Measurements from ENCODE around the gene CRTC3. TPM values are rescaled to one million over a fixed set of nuclear protein-coding genes. Genes with fewer than 3 reads are reported as not detected.

CRTC3 gene
- total and polyA plus RNA-seq, 2 of the 4 experiments (the other 2 are of a cell fraction): 4.7 to 14.8 TPM

GRCh38 chr15:90598031-90598577 is 68.4 kb downstream of the CRTC3 start:
- DNase-seq (no peak), ATAC-seq (ENCODE audit: low read depth) (peak; percentile 52; the same call in 1 of the 2 replicates)
- Histone ChIP-seq H2AFZ (replicated peaks; ENCODE audit: low read length, poor library complexity) (peak overlapping the region; percentile 34), H2BK5ac (ENCODE audit: low read depth, low read length, poor library complexity, severe bottlenecking) (peak overlapping the region; percentile 35), H2BK120ac (ENCODE audit: low read depth, low read length) (no peak overlapping the region), H3K4me3 (ENCODE audit: insufficient read depth, low read depth, low read length) (no peak overlapping the region), H3K4me2 (ENCODE audit: low read depth, low read length) (no peak overlapping the region), H3K56ac (ENCODE audit: extremely low read depth, insufficient read depth, low read length) (no peak overlapping the region), H3K9ac (ENCODE audit: low read depth, low read length) (no peak overlapping the region), H4K5ac (ENCODE audit: low read depth, low read length) (peak overlapping the region; percentile 82), H3K36me3 (ENCODE audit: control insufficient read depth, insufficient read depth, low read length) (peaks cover 28% of the 10 kb centered on the region), H2AK9ac (replicated peaks; ENCODE audit: low read depth, low read length, poor library complexity) (no peak overlapping the region), H4K8ac (ENCODE audit: low read depth in 2 of 2, low read length in 2 of 2) (peak overlapping the region in 1 of 2 experiments; percentile 35; a peak in 1 of 4 replicates), H2BK15ac (ENCODE audit: low read depth, low read length) (no peak overlapping the region), H4K91ac (ENCODE audit: insufficient read depth, low read depth, low read length) (no peak overlapping the region; the same call in 1 of the 2 replicates), H2AK5ac (ENCODE audit: low read depth, low read length) (no peak overlapping the region), H3K14ac (replicated peaks; ENCODE audit: low read depth, low read length) (0 out of 2 replicates have a peak overlapping the region, but pooled peaks have one; percentile 24), H3K27me3 (ENCODE audit: control insufficient read depth, insufficient read depth, low read length) (no peaks in the 10 kb centered on the region), H3K27ac (ENCODE audit: insufficient read depth, low read length) (no peak overlapping the region), H4K20me1 (ENCODE audit: insufficient read depth, low read length) (no peaks in the 10 kb centered on the region), H3K18ac (ENCODE audit: low read depth, low read length) (0 out of 2 replicates have a peak overlapping the region, but pooled peaks have one; percentile 55), H3K9me1 (ENCODE audit: insufficient read depth, low read length) (peaks cover 18% of the 10 kb centered on the region), H2BK20ac (ENCODE audit: low read depth, low read length) (no peak overlapping the region), H3K23ac (ENCODE audit: low read depth, low read length) (peak overlapping the region; percentile 60; the same call in 1 of the 2 replicates), H3K4ac (ENCODE audit: low read depth, low read length) (peak overlapping the region; percentile 15; the same call in 1 of the 2 replicates), H3K9me3 (ENCODE audit: control insufficient read depth, insufficient read depth, low read length) (no peaks in the 10 kb centered on the region), H3K79me1 (ENCODE audit: low read depth in 1 of 2, low read length in 2 of 2) (peaks cover 33 to 53% of the 10 kb centered on the region in 2 experiments), H3K4me1 (ENCODE audit: control insufficient read depth, insufficient read depth, low read length) (peaks cover 20% of the 10 kb centered on the region)
- in situ Hi-C loops (cut with MboI; ENCODE audit: low sequenced_read_pairs): no loop called here
- 100% methylated on average over 3 of the region's 7 CpGs; no CpG with 5 or more reads in 1 of the 2 experiments for WGBS, 2 experiments (ENCODE audit: extremely low coverage in 2 of 2, insufficient read length in 1 of 2)
- CTCF ChIA-PET: no interaction called here
- dilution Hi-C loops (cut with HindIII; ENCODE audit: low sequenced_read_pairs, unreplicated experiment): no loop called here
- TF ChIP-seq CTCF (conservative IDR thresholded peaks at IDR 0.05; ENCODE audit: low read depth, low read length): 0 out of 2 replicates have a peak, but pooled peaks have one; percentile 1
- TF ChIP-seq MAZ (IDR thresholded peaks at IDR 0.05; ENCODE audit: borderline replicate concordance, low read depth, low read length): no peak
- POLR2A ChIA-PET (ENCODE audit: unreplicated experiment): no interaction called here
- BruUV-seq (replicated peaks): no TSS peak
- intact Hi-C loops (cut with micrococcal nuclease): no loop called here
